GM18868 (cell line): ENCODE data around the gene STRBP.

ENCODE experiments used
- ATAC-seq: cut with Tn5 transposase; IDR thresholded peaks from one replicate; pipeline ENCODE4 v1.9.1; 2021; ENCODE audit warnings: mild to moderate bottlenecking, moderate library complexity; ENCODE audit not compliant: unreplicated experiment

STRBP gene

DNA sequence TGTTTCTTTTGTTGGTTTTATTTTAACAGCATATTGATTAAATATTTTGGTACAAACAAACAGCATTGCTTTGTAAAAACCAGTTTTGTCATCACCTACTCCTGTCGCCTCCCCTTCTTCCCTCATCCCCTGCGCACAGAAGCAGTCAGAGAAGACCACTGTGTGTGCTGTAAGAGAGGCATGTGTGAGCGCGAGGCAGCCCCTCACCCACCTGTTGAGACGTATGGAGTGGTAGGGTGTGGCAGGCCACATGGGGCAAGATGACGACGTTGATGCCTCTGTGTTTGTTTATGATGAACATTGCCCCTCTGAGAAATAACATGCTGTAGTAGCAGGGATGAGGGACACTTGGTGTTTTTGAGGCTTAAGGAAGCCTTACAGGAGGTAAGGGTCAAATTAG lies 163.6 kb downstream of the STRBP start:
- ATAC-seq = no peak

DNA sequence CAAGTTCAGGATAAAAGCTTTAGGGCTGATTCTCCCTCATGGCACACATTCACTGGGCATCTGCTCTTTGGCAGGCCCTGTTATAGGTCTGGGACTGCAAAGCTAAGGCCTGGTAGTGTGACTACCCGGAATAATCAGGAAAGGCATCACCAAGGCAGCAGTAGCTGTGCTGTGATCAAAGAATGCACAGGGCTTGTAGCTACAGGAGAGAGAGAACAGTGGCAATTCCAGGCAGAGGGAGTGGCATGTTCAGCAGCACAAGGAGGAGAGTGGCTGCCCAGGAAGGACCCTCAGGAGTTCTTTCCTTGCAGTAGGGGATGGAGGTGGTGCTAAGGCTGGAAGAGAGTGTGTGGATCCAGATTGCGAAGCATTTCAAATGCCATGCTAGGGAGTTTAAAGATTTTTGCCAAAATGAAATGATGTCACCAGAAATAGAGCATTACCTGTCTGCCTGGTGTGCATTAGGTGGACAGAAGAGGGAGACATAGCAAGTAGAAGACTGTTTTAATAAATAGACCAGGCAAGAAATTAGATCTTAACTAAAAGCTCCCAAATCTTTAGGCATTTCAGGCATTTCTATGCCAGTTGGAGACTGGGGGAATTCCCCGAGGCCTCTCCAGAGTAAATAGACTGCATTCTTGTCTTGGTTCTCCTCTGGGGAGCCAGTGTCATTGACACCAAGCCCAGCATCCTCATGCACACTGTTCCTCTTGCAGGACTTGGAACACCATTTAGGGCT lies 165.8 kb downstream of the STRBP start:
- no peak for ATAC-seq

DNA sequence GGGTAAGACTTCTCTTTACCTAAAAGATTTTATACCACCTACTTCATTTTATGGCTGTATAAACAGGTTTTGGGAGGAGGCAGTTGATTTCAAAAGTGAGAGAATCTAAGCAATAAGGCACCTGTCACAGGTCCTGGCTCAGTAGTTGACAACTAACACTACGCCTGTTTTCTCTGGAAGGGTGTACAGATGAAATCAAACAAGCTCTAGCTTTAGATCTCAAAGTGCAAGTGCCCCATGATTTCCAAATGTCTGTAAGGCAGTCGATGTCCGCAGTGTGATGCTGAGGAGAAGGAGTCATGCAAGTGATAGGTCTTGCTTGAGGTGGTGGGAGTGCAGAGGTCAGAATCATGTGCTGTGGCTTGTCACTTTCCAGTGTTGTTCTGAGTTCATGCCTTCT lies 168.8 kb downstream of the STRBP start:
- ATAC-seq = no peak

DNA sequence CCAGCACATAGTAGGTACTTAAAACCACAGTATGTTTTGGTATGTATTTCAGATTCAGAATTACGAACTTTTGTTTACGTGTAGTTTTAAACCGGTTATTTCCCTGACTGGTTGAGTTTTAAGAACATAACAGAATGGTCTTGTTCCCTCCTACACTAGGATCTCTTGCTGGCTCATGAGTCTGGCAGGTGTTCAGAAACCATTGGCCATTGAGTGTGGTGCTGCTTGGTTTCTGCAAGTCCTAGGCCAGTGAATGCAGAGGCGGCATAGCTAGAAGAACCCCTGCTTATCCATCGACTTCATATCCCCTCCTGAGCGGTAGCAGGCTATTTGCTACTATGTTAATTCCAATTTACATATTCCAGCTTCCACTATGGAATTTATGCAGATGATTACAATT lies 169.3 kb downstream of the STRBP start:
- ATAC-seq = no peak

DNA sequence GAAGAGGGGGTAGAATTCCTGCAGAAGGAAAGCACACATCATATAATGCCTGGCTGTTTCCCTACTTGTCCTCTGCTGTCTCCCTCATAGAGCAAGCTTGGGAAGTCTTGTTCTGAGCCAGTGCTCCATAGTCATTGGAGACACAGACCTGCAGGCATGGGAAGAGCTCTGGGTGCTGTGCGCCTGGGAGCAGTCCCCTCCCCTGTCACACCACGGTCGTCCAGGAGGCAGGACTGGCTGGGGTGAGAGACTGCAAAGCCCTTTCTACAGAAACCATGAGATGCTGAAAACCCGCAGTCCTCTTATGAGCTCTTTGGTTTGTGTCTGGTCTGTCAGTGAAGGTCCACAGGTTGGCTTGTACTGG lies 170.3 kb downstream of the STRBP start:
- no peak for ATAC-seq

DNA sequence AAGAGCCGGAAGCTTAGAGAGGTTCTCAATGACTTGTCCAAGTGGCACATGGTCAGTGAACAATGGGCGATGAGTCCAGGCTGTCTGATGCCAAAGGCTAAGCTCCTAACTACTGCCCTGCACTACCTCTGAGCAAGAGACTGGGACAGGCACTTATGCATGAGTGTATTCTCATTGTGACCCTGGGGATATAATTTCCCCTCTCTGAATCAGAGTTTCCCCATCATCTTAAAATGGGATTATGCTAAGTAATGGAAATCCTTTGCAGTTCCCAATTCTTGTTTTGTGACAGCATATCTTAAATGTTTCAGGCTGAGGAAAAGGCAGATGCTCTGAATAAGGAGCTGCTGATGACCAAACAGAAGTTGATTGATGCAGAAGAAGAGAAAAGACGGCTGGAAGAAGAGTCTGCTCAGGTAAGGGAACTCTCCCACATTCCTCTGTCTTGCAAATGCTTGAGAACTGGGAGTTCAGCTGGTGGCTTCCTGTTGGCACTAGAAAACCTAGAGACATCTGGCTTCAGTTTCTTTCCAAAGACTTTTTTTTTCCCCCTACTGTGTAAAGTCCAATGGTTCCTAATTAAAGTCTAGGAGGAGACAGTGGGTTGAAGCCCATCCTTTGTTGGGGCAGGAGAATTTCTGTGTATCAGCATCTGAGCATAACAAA lies 170.8 kb downstream of the STRBP start:
- no peak for ATAC-seq

DNA sequence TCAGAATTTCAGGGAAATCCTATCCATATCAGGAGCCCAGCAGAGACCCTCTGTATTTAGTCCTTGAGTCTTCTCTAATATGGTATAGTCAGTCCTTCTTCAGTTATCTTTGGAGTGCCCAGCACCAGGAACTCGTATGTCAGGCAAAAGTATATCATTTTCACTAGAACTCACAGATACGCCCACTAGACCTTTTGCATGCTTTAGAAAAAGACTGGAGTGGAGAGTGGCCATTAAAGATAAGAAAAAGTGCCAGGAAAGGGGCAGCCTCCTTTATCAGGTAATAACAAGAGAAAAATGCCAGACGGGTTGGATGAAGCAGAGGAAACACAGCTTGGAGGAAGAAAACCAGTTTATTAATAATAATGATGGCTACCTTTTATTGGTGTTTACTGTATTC lies 171.4 kb downstream of the STRBP start:
- no peak for ATAC-seq

DNA sequence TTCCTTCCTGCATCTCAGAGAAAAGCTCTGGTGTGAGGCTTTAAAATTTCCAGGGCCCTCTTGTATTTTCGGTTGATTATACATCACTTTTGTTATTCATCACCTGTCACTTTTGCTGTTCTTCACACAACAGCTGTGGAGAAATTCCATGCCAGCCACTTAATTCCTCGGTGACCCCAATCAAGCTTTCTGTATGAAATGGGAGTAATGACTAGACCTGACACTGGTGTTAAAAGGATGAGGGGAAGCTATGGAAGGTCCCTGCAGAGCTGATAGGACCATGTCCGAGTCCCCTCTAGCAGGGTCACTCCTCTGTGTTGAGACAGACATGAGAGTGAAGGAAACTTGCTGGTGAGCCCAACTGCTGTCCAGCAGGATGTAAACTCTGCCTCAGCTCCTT lies 175.2 kb downstream of the STRBP start:
- no peak for ATAC-seq

DNA sequence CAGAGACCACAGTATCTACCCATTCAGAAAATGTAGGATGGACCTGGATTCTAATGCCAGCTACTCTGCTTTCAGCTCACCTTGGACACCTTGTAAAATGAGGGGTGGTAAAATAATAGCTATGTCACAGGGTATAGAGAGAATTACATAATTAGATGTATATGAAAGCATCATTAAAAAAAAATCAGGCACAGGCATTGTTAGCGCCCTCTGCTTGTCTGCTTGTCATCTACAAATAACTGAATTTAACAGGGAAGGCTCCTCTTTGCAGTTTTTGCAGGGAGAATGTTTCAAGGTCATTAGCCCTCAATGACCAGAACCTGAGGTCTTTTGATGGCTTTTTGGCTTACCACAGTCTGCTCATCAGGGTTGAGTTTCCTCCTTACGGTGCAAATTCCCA lies 176.9 kb downstream of the STRBP start:
- ATAC-seq = no peak

DNA sequence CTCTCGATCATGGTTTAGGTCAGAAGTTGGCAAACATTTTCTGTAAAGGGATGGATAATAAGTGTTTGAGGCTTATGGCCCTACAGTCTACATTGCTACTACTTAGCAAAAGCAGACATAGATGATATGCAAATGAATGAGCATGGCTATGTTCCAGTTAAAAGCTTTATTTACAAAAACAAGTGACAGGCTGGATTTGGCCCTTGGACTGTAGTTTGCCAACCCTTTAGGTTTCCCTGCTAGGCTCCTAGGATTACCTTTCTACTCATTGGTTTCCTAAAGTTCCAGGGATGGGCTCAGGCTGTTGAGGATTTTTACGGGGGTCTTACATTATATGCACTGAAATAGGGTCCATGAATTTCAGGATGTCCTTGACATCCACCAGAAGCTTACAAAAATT lies 177.4 kb downstream of the STRBP start:
- no peak for ATAC-seq

DNA sequence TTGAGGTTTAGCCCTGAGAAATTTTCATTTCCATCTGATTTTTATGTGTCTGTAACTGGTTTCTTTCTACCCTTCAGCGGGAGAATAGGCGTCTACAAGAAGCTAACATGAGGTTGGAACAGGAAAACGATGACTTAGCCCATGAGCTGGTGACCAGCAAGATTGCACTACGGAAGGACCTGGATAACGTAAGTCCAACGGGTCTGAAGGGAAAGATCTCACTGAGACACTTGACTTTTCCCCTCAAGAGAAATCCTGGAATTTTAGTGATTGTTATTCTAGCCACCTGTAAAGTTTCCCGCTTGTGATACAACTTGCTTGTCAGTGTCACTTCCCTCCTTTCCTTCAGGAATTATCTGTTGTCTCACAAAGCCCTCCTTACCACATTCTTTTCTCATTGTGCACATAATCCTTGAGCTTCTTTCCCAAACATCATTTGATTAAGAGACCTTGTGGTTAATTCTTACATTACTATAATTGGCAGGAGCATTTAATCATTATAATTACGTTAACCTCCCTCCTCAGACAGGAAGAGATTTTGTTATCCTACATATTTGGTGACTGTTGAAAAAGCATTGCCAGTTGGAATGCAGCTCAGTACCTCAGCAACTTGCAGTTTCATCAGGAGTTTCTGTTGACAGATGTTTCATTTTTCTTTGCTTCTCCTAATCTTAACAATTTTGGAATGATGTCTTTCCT lies 178.0 kb downstream of the STRBP start:
- no peak for ATAC-seq

DNA sequence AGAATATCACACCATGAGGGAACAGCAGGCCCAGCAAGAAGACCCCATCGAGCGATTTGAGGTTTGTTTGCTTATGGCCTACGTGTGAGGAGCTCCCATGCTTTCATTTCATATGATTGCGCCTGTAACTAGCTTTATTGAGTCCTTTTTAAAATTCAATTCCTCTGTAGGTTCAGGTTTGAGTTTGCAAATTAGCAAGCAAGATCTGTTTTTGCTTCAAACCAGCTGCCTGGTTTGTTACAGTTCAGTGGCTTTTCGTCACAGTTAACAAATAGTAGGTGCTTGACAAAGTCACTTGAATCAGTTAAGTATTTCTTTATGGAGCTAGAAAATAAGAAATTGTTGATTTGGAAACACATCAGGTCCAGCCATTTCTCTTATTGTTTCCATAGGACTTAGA lies 178.6 kb downstream of the STRBP start:
- ATAC-seq = no peak

DNA sequence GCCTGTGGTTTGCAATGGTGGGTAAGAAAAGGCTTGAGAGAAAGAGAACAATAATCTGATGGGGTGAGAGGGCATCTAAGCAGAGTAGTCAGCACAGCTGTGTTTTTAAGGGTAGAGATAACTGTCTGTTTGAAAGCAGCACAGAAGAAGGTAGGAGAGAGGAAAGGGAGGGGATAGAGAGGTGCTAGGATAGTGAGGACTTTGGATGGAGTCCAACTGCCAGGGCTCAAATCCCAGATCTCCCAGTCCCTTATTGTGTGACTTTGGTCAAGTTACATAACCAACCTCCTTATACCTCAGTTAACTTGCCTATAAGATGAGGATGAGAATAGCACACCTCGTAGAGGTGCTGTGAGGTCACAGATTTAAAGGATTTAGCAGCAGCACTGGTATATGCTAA lies 179.3 kb downstream of the STRBP start:
- no peak for ATAC-seq

DNA sequence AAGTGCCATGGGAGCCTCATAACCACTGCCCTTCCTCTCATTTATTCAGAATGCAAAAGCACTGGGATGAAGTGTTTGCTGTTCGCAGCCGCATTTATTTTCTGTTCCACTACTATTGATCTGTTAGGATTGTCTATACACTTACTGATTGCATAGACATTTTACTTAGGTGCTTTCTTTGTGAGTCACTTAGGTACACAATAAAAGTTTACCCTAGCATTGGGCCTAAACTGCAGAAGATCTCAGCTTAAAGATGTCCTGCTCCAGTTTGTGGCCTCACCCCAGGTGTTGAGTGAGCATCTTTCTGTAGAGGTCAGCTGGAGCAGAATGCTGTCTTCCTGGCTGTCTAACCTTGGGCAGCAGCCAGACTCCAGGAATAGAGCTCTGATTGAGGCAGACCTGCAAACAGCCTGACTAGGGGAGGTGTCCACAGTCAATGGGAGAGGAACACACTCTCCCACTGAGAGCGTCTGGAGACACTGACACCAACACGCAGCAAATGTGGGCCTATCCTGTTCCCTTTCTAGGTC lies 181.0 kb downstream of the STRBP start:
- no peak for ATAC-seq

DNA sequence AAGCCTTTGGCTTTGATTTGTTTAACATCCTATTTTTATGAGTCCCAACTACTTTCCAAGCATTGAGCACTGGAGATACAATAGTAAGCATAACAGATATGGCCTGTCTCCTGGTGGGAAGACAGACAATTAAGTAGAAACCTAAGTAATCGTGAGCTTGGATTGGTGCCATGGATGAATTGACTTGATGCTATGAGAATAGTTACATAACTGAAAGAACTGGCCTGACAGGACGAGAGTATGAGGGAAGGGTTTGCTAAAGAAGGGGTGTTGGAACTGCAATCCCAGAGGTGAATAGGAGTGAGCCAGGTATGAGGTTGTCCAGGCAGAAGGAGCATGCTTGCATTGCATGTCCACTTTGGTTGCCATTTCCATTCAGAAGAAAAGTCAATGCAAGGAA lies 182.5 kb downstream of the STRBP start:
- ATAC-seq = no peak

DNA sequence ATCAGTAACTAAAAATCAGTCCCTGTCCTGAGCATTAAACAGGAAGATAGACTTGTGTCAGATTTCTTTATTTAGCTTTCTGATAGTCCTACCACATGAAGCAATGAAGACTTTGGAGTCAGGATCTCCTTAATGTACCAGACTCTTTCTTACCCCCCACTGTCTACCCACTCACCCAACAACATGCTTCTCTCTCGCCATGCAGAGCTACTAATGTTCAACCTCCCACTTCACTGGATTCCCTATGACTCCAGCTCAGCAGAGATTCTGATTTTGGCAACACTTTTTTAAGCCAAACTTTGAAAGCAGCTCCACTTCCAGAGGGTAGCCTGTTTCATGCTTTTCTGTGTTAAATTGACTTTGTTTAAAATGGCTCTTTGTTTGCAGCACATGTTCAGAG lies 184.1 kb downstream of the STRBP start:
- no peak for ATAC-seq

DNA sequence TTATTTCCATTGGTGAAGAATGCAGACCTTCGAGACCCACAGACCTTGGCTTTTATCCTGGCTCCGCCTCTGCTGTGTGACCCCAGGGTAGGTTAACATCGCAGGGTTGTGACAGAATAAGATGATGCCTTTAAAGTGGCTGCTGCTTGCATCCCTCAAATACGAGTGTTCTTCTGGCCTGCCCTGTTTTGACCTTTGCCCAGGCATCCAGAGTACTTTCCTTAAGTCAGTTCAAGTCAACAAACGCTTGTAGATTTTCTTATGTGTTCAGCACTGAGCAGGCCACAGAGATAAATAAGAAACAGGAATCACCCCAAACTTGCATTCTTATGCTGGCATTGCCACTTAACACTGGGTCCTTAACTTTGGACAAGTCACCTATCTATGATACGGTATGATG lies 184.7 kb downstream of the STRBP start:
- no peak for ATAC-seq

DNA sequence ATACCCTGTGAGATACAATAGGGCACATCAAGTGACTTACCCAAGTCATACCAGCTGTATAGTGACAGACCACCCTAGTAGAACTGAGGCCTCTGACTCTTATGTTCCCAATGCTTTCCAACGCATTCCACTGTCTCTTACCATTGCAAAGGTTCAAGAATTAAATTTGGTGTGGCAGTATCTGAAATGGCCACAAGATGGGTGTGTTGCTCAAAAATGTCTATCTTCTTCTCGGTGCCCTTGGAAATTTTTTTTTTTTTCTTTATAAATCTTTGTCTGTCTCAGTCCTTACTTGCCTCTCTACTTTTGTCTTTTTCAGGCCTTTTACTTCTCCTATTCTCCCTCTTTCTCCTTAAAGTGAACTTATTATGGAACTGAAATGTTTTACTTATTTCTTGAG lies 186.6 kb downstream of the STRBP start:
- no peak for ATAC-seq

DNA sequence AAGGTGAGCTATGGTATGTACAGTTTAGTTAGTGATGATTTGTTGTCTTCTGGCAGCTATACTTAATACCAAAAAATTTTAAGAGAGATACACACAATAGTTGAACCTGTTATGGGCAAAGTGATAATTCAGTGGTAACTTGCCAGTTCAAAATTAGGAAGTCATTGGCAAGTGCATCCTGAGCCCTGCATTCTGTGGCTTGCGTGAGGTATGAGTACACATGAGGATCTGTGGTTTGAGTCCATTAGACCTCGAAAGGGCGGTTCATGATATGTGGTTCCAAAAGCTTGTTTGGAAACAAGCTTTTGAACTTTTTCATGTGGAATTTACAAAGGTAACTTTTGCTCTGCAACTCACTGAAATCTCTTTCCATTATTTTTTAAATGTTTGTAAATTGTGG lies 187.9 kb downstream of the STRBP start:
- no peak for ATAC-seq

DNA sequence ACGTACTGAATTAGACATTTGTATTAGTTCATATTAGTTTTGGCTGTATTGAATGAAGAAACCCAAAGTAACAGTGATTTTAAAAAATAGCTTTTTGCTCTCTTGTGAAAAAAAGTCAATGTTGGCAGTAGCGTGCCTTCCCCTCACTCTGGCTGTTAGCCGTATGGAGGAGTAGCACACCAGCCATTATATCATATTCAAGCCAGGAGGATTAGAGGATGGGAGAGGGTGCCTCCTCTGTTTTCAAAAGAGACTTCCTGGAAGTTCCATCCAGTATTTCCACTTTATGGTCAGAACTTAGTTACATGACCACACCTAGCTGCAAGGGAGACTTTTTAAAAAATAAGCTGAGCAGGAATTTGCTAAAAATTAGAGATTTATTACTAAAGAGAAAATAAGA lies 193.8 kb downstream of the STRBP start:
- no peak for ATAC-seq

DNA sequence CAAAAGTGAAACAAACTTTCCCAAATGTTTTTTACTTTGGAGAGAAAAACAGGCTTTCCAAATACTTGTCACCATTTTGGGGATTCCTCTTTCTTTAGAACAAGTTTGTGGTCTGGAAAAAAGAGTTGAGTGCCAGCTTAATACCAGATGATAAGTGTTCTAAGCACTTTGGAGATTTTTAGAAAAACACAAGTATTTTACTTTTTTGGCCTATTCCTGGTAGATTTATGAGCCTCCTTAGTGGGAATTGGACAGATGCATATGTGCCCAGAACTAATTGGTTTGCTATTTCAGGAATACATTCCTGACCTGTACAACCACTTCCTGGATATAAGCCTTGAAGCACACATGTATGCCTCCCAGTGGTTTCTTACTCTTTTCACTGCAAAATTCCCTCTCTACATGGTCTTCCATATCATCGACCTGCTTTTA lies 194.4 kb downstream of the STRBP start:
- no peak for ATAC-seq

DNA sequence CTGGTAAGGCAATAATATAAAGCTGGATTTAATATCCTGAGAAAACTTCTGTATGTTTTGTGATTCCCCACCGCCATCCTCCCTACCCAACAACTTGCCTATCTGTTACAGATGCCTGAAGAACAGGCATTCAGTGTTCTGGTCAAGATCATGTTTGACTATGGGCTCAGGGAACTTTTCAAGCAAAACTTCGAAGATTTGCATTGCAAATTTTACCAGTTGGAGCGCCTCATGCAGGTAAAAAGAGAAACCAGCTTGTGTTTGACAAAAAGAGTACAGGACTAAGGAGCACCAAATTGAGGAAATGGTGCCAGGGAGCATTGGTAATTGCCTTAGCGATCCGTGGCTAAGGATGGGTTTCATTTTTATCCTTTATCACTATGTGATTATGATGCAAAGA lies 194.9 kb downstream of the STRBP start:
- ATAC-seq = no peak
